Lower leg skin (tissue), 3 donors: ENCODE data around the gene CAMK1G.

Experiments used
- CTCF ChIP-seq, 3 donors: fragments of 450-650 bp; IDR thresholded peaks; one replicate each; pipeline ENCODE4 v1.5.1; 2016; ENCODE audit warnings: antibody characterized with exemption in 3 of 3, mild to moderate bottlenecking in 3 of 3, moderate library complexity in 2 of 3
- POLR2A ChIP-seq, 2 donors: fragments of 450-650 bp; IDR thresholded peaks; one replicate each; pipeline ENCODE4 v1.6.1; 2016 to 2017; ENCODE audit warnings: antibody characterized with exemption in 2 of 2, mild to moderate bottlenecking in 1 of 2, moderate library complexity in 1 of 2

GRCh38 chr1:209643285-209644020 is 59.9 kb downstream of the CAMK1G start:
- no peak for TF ChIP-seq POLR2A (IDR thresholded peaks at IDR 0.05)
- no peak for TF ChIP-seq CTCF (IDR thresholded peaks at IDR 0.05)
